ENCODE measurements around the gene FRYL.
"Not testable (repeated sequence)": the region's sequence is repeated elsewhere in the genome, so short reads cannot be mapped to it uniquely, and the experiment has no call there.

The FRYL gene

GRCh38 chr4:48748949-48749596 lies 31.0 kb downstream of the FRYL start:
- no peaks in the 10 kb centered on the region for H3K36me3 ChIP-seq (ENCODE audit: control insufficient read depth in 2 of 2, insufficient read depth in 2 of 2, low read length in 2 of 2)
- no peak overlapping the region for H3K4me3 ChIP-seq (ENCODE audit: low read length in 2 of 2)
- no peaks in the 10 kb centered on the region for H3K9me3 ChIP-seq (ENCODE audit: control insufficient read depth in 2 of 2, low read length in 2 of 2)
- H3K27ac ChIP-seq (ENCODE audit: low read depth in 2 of 2, low read length in 2 of 2), result no peak overlapping the region
- H3K9ac ChIP-seq (ENCODE audit: low read depth in 1 of 2, low read length in 2 of 2), result no peak overlapping the region
- no peaks in the 10 kb centered on the region for H3K27me3 ChIP-seq (ENCODE audit: control insufficient read depth in 2 of 2, insufficient read depth in 2 of 2, low read length in 2 of 2)
- H3K4me1 ChIP-seq (ENCODE audit: control insufficient read depth in 2 of 2, insufficient read depth in 2 of 2, low read length in 2 of 2), result peaks cover 0 to 7% of the 10 kb centered on the region in 2 donors

GRCh38 chr4:48746608-48747362 lies 33.3 kb downstream of the FRYL start:
- H3K27ac ChIP-seq (ENCODE audit: low read depth in 2 of 2, low read length in 2 of 2), result no peak overlapping the region

GRCh38 chr4:48745223-48745622 lies 34.9 kb downstream of the FRYL start:
- not testable (repeated sequence) for H3K27ac ChIP-seq (ENCODE audit: low read depth in 2 of 2, low read length in 2 of 2); H3K27me3 ChIP-seq (ENCODE audit: control insufficient read depth in 2 of 2, insufficient read depth in 2 of 2, low read length in 2 of 2); H3K4me3 ChIP-seq (ENCODE audit: low read length in 2 of 2); H3K9ac ChIP-seq (ENCODE audit: low read depth in 1 of 2, low read length in 2 of 2); H3K9me3 ChIP-seq (ENCODE audit: control insufficient read depth in 2 of 2, low read length in 2 of 2); H3K4me1 ChIP-seq (ENCODE audit: control insufficient read depth in 2 of 2, insufficient read depth in 2 of 2, low read length in 2 of 2); H3K36me3 ChIP-seq (ENCODE audit: control insufficient read depth in 2 of 2, insufficient read depth in 2 of 2, low read length in 2 of 2)

More at GRCh38 chr4:48746608-48747362, 33.3 kb downstream of the FRYL start:
- Histone ChIP-seq H3K9ac (ENCODE audit: low read depth in 1 of 2, low read length in 2 of 2) (no peak overlapping the region), H3K4me3 (ENCODE audit: low read length in 2 of 2) (no peak overlapping the region), H3K27me3 (ENCODE audit: control insufficient read depth in 2 of 2, insufficient read depth in 2 of 2, low read length in 2 of 2) (no peaks in the 10 kb centered on the region), H3K36me3 (ENCODE audit: control insufficient read depth in 2 of 2, insufficient read depth in 2 of 2, low read length in 2 of 2) (no peaks in the 10 kb centered on the region), H3K9me3 (ENCODE audit: control insufficient read depth in 2 of 2, low read length in 2 of 2) (no peaks in the 10 kb centered on the region), H3K4me1 (ENCODE audit: control insufficient read depth in 2 of 2, insufficient read depth in 2 of 2, low read length in 2 of 2) (no peaks in the 10 kb centered on the region)

- Histone ChIP-seq H3K4me1 (ENCODE audit: control insufficient read depth in 2 of 2, insufficient read depth in 2 of 2, low read length in 2 of 2) (no peaks in the 10 kb centered on the region), H3K9ac (ENCODE audit: low read depth in 1 of 2, low read length in 2 of 2) (no peak overlapping the region), H3K27ac (ENCODE audit: low read depth in 2 of 2, low read length in 2 of 2) (no peak overlapping the region), H3K4me3 (ENCODE audit: low read length in 2 of 2) (no peak overlapping the region), H3K36me3 (ENCODE audit: control insufficient read depth in 2 of 2, insufficient read depth in 2 of 2, low read length in 2 of 2) (no peaks in the 10 kb centered on the region), H3K9me3 (ENCODE audit: control insufficient read depth in 2 of 2, low read length in 2 of 2) (no peaks in the 10 kb centered on the region), H3K27me3 (ENCODE audit: control insufficient read depth in 2 of 2, insufficient read depth in 2 of 2, low read length in 2 of 2) (no peaks in the 10 kb centered on the region)
Observed at GRCh38 chr4:48742412-48742811, 37.7 kb downstream of the FRYL start.

- Histone ChIP-seq H3K4me3 (ENCODE audit: low read length in 2 of 2) (no peak overlapping the region), H3K4me1 (ENCODE audit: control insufficient read depth in 2 of 2, insufficient read depth in 2 of 2, low read length in 2 of 2) (no peaks in the 10 kb centered on the region)
Observed at GRCh38 chr4:48739560-48740019, 40.5 kb downstream of the FRYL start.

GRCh38 chr4:48738856-48739255 lies 41.2 kb downstream of the FRYL start:
- no peaks in the 10 kb centered on the region for H3K27me3 ChIP-seq (ENCODE audit: control insufficient read depth in 2 of 2, insufficient read depth in 2 of 2, low read length in 2 of 2)
- no peaks in the 10 kb centered on the region for H3K9me3 ChIP-seq (ENCODE audit: control insufficient read depth in 2 of 2, low read length in 2 of 2)
- no peak overlapping the region for H3K4me3 ChIP-seq (ENCODE audit: low read length in 2 of 2)
- H3K9ac ChIP-seq (ENCODE audit: low read depth in 1 of 2, low read length in 2 of 2), result no peak overlapping the region
- no peaks in the 10 kb centered on the region for H3K36me3 ChIP-seq (ENCODE audit: control insufficient read depth in 2 of 2, insufficient read depth in 2 of 2, low read length in 2 of 2)
- H3K4me1 ChIP-seq (ENCODE audit: control insufficient read depth in 2 of 2, insufficient read depth in 2 of 2, low read length in 2 of 2), result no peaks in the 10 kb centered on the region
- H3K27ac ChIP-seq (ENCODE audit: low read depth in 2 of 2, low read length in 2 of 2), result no peak overlapping the region

More at GRCh38 chr4:48739560-48740019, 40.5 kb downstream of the FRYL start:
- Histone ChIP-seq H3K9ac (ENCODE audit: low read depth in 1 of 2, low read length in 2 of 2) (no peak overlapping the region), H3K9me3 (ENCODE audit: control insufficient read depth in 2 of 2, low read length in 2 of 2) (no peaks in the 10 kb centered on the region), H3K27ac (ENCODE audit: low read depth in 2 of 2, low read length in 2 of 2) (no peak overlapping the region), H3K27me3 (ENCODE audit: control insufficient read depth in 2 of 2, insufficient read depth in 2 of 2, low read length in 2 of 2) (no peaks in the 10 kb centered on the region), H3K36me3 (ENCODE audit: control insufficient read depth in 2 of 2, insufficient read depth in 2 of 2, low read length in 2 of 2) (no peaks in the 10 kb centered on the region)

GRCh38 chr4:48728906-48729496 lies 51.1 kb downstream of the FRYL start:
- H3K9ac ChIP-seq (ENCODE audit: low read depth in 1 of 2, low read length in 2 of 2); H3K4me3 ChIP-seq (ENCODE audit: low read length in 2 of 2); H3K27me3 ChIP-seq (ENCODE audit: control insufficient read depth in 2 of 2, insufficient read depth in 2 of 2, low read length in 2 of 2); H3K4me1 ChIP-seq (ENCODE audit: control insufficient read depth in 2 of 2, insufficient read depth in 2 of 2, low read length in 2 of 2); H3K36me3 ChIP-seq (ENCODE audit: control insufficient read depth in 2 of 2, insufficient read depth in 2 of 2, low read length in 2 of 2); H3K9me3 ChIP-seq (ENCODE audit: control insufficient read depth in 2 of 2, low read length in 2 of 2); H3K27ac ChIP-seq (ENCODE audit: low read depth in 2 of 2, low read length in 2 of 2): not testable (repeated sequence)

- Histone ChIP-seq H3K27me3 (ENCODE audit: control insufficient read depth in 2 of 2, insufficient read depth in 2 of 2, low read length in 2 of 2) (no peaks in the 10 kb centered on the region), H3K4me3 (ENCODE audit: low read length in 2 of 2) (no peak overlapping the region), H3K36me3 (ENCODE audit: control insufficient read depth in 2 of 2, insufficient read depth in 2 of 2, low read length in 2 of 2) (peaks cover 0 to 2% of the 10 kb centered on the region in 2 donors), H3K9me3 (ENCODE audit: control insufficient read depth in 2 of 2, low read length in 2 of 2) (no peaks in the 10 kb centered on the region), H3K27ac (ENCODE audit: low read depth in 2 of 2, low read length in 2 of 2) (no peak overlapping the region), H3K9ac (ENCODE audit: low read depth in 1 of 2, low read length in 2 of 2) (no peak overlapping the region), H3K4me1 (ENCODE audit: control insufficient read depth in 2 of 2, insufficient read depth in 2 of 2, low read length in 2 of 2) (peaks cover 0 to 2% of the 10 kb centered on the region in 2 donors)
Observed at GRCh38 chr4:48727666-48728459, 52.2 kb downstream of the FRYL start.

- H3K36me3 ChIP-seq (ENCODE audit: control insufficient read depth in 2 of 2, insufficient read depth in 2 of 2, low read length in 2 of 2), result peaks cover 0 to 2% of the 10 kb centered on the region in 2 donors
- H3K9me3 ChIP-seq (ENCODE audit: control insufficient read depth in 2 of 2, low read length in 2 of 2), result no peaks in the 10 kb centered on the region
- no peaks in the 10 kb centered on the region for H3K27me3 ChIP-seq (ENCODE audit: control insufficient read depth in 2 of 2, insufficient read depth in 2 of 2, low read length in 2 of 2)
- no peak overlapping the region for H3K4me3 ChIP-seq (ENCODE audit: low read length in 2 of 2)
- H3K9ac ChIP-seq (ENCODE audit: low read depth in 1 of 2, low read length in 2 of 2), result no peak overlapping the region
- peaks cover 0 to 2% of the 10 kb centered on the region in 2 donors for H3K4me1 ChIP-seq (ENCODE audit: control insufficient read depth in 2 of 2, insufficient read depth in 2 of 2, low read length in 2 of 2)
- no peak overlapping the region for H3K27ac ChIP-seq (ENCODE audit: low read depth in 2 of 2, low read length in 2 of 2)
Observed at GRCh38 chr4:48725414-48725813, 54.7 kb downstream of the FRYL start.

Measured in mucosa of rectum (tissue), 2 donors.